ENCODE data around the gene CFAP68. TPM values are rescaled to one million over a fixed set of nuclear protein-coding genes. Genes with fewer than 3 reads are reported as not detected.

The CFAP68 gene
- total RNA-seq, 1 experiment from 2014 or later, result 27.4 TPM

DNA sequence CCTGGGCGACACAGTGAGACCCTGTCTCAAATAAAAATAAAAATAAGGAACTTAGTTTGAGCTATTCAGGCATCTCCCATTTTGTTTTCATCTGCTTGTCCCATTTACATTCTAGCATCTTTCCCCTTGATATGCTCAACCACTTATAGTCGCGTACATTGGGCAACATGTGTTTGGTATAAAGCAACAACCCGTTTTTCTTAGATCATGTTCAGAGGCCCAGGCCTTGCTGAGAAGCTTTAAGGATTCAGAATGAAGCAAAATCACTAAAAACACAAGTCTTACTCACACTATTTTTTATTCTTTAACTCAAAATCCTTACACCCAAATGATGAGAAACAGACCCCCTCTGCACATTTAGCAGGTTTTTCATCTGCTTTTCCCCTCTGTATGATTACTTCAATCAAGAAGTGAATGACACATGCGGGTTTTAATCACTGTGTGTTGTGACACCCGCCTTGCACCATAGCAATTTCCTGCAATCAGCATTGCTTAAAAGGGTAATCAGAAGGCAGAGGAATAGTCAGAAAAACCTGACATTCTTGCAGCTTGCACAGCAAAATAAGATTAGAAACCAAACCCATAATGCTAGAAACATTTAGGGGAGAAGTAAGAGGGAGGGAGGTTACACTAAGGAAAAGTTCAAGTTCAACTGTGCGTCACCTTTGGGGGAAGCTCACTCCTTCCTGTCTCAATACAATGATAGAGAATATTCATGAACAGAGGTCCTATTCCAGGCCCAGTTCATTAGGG is 33.9 kb upstream of the CFAP68 start:
- BruUV-seq (replicated peaks), result TSS peak; percentile 24
- Histone ChIP-seq H3K79me2 (ENCODE audit: low read length) (no peaks in the 10 kb centered on the region), H3K9me2 (replicated peaks; ENCODE audit: low read length) (no peaks in the 10 kb centered on the region), H3K4me1 (ENCODE audit: insufficient read depth, low read length) (peaks cover 37% of the 10 kb centered on the region), H3K9ac (ENCODE audit: low read length) (peak overlapping the region; percentile 32), H3K27ac (ENCODE audit: low read length) (peak overlapping the region; percentile 85), H3K36me3 (ENCODE audit: low read depth, low read length) (peaks cover 21% of the 10 kb centered on the region; the same call in 1 of the 2 replicates), H3K4me3 (ENCODE audit: low read length) (peak overlapping the region; percentile 20), H2AFZ (ENCODE audit: low read length) (no peak overlapping the region), H3K9me3 (ENCODE audit: low read length) (no peaks in the 10 kb centered on the region), H3K27me3 (ENCODE audit: low read length) (no peaks in the 10 kb centered on the region), H4K20me1 (ENCODE audit: low read length) (no peaks in the 10 kb centered on the region), H3K4me2 (ENCODE audit: low read length) (peak overlapping the region; percentile 73), H3F3A (ENCODE audit: low read length, unreplicated experiment) (peaks cover 13% of the 10 kb centered on the region)
- DNase-seq (peak; percentile 58), ATAC-seq (peak; percentile 53)
- intact Hi-C loops (cut with micrococcal nuclease), result no loop called here
- POLR2A ChIA-PET (ENCODE audit: unreplicated experiment), result interaction anchor here (0.5 to 0.9 kb wide), 2 partner anchors 275 to 319 kb away, joined by 3 to 6 read pairs; partner anchors contain the start of gene IL18
- TF ChIP-seq EZH2 (IDR thresholded peaks at IDR 0.05; ENCODE audit: low read length, unreplicated experiment), result no peak
- TF ChIP-seq, protein P1, sequence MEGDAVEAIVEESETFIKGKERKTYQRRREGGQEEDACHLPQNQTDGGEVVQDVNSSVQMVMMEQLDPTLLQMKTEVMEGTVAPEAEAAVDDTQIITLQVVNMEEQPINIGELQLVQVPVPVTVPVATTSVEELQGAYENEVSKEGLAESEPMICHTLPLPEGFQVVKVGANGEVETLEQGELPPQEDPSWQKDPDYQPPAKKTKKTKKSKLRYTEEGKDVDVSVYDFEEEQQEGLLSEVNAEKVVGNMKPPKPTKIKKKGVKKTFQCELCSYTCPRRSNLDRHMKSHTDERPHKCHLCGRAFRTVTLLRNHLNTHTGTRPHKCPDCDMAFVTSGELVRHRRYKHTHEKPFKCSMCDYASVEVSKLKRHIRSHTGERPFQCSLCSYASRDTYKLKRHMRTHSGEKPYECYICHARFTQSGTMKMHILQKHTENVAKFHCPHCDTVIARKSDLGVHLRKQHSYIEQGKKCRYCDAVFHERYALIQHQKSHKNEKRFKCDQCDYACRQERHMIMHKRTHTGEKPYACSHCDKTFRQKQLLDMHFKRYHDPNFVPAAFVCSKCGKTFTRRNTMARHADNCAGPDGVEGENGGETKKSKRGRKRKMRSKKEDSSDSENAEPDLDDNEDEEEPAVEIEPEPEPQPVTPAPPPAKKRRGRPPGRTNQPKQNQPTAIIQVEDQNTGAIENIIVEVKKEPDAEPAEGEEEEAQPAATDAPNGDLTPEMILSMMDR (conservative IDR thresholded peaks at IDR 0.05; ENCODE audit: low read depth, low read length), result no peak
- no peak for TF ChIP-seq EZH2phosphoT487 (IDR thresholded peaks at IDR 0.05; ENCODE audit: borderline replicate concordance, low read length)
- CTCF ChIA-PET, result interaction anchor here (0.7 to 1.6 kb wide), 5 partner anchors 26 to 180 kb away, joined by 3 to 10 read pairs (median 3); partner anchors contain the start of genes ALG9 and PPP2R1B

DNA sequence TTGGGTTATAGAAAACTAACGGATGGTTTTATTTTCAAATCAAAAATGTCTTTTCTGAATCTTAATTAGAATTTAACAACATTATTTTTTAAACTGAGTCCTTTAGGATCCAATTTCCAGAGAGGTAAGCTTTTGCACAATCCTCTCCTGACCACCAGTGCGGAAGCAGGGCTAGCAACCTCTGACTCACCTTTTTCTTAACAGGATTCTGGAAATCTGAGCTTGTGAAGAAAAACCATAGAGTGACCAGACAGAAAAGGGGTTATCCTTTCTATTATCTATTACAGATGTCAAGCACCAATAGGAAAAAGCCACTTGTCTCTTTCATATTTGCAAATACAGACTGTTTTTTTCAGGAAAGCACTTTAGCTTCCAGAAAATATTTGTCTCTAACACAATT is 33.3 kb upstream of the CFAP68 start:
- ChIA-PET CTCF (interaction anchor here (0.7 to 1.6 kb wide), 5 partner anchors 25 to 180 kb away, joined by 3 to 10 read pairs (median 3); partner anchors contain the start of genes ALG9 and PPP2R1B), POLR2A (ENCODE audit: unreplicated experiment) (interaction anchor here (0.5 to 0.9 kb wide), 5 partner anchors 56 to 318 kb away, joined by 3 to 6 read pairs (median 3); partner anchors contain the start of gene IL18)
- intact Hi-C loops (cut with micrococcal nuclease), result no loop called here
- no peaks in the 10 kb centered on the region for H4K20me1 ChIP-seq (ENCODE audit: low read length)
- ATAC-seq (peak; percentile 85), DNase-seq (peak; percentile 87)
- peak overlapping the region; percentile 51 for H3K9ac ChIP-seq (ENCODE audit: low read length)
- H3F3A ChIP-seq (ENCODE audit: low read length, unreplicated experiment), result peaks cover 13% of the 10 kb centered on the region
- no peaks in the 10 kb centered on the region for H3K9me3 ChIP-seq (ENCODE audit: low read length)
- H3K4me3 ChIP-seq (ENCODE audit: low read length), result peak overlapping the region; percentile 20
- TF ChIP-seq, protein P1 (conservative IDR thresholded peaks at IDR 0.05; ENCODE audit: low read depth, low read length), result no peak
- TF ChIP-seq EZH2phosphoT487 (IDR thresholded peaks at IDR 0.05; ENCODE audit: borderline replicate concordance, low read length), result no peak
- H3K27me3 ChIP-seq (ENCODE audit: low read length), result no peaks in the 10 kb centered on the region
- no TSS peak for BruUV-seq (replicated peaks)
- H3K27ac ChIP-seq (ENCODE audit: low read length), result peak overlapping the region; percentile 85
- H3K4me1 ChIP-seq (ENCODE audit: insufficient read depth, low read length), result peaks cover 37% of the 10 kb centered on the region
- no peaks in the 10 kb centered on the region for H3K79me2 ChIP-seq (ENCODE audit: low read length)
- no peaks in the 10 kb centered on the region for H3K9me2 ChIP-seq (replicated peaks; ENCODE audit: low read length)
- no peak overlapping the region for H2AFZ ChIP-seq (ENCODE audit: low read length)
- peak overlapping the region; percentile 73 for H3K4me2 ChIP-seq (ENCODE audit: low read length)
- H3K36me3 ChIP-seq (ENCODE audit: low read depth, low read length), result peaks cover 21% of the 10 kb centered on the region; the same call in 1 of the 2 replicates

Data from PC-3 (cell line).